GM23248 (cell line): ENCODE measurements around the gene CACNA1C. TPM values are rescaled to one million over a fixed set of nuclear protein-coding genes. Genes with fewer than 3 reads are reported as not detected.

Experiments used
- DNase-seq: peaks from one replicate; pipeline ENCODE4 v3.0.0-alpha.2; 2015
- H2AFZ ChIP-seq: fragments of 200-600 bp; sonication (generic); 2 replicates; pipeline ENCODE4 v1.6.1; 2016; ENCODE audit warnings: antibody characterized with exemption
- H3F3A ChIP-seq: fragments of 200-600 bp; sonication (generic); 2 replicates; pipeline ENCODE4 v1.6.1; 2016; ENCODE audit warnings: mild to moderate bottlenecking, antibody characterized with exemption, mixed run types; ENCODE audit not compliant: insufficient read depth
- H3K27ac ChIP-seq: fragments of 200-600 bp; sonication (generic); 2 replicates; pipeline ENCODE4 v1.5.1; 2016; ENCODE audit warnings: mild to moderate bottlenecking
- H3K27me3 ChIP-seq: fragments of 200-600 bp; sonication (generic); replicated peaks from 2 replicates; pipeline ENCODE4 v1.6.1; 2016; ENCODE audit warnings: mild to moderate bottlenecking; ENCODE audit not compliant: insufficient read depth
- H3K36me3 ChIP-seq: fragments of 200-600 bp; sonication (generic); 2 replicates; pipeline ENCODE4 v1.6.1; 2016; ENCODE audit warnings: low read depth, mild to moderate bottlenecking
- H3K4me1 ChIP-seq: fragments of 200-600 bp; sonication (generic); 2 replicates; pipeline ENCODE4 v1.6.1; 2016; ENCODE audit warnings: mild to moderate bottlenecking; ENCODE audit not compliant: insufficient read depth
- H3K4me2 ChIP-seq: fragments of 200-600 bp; sonication (generic); one replicate; pipeline ENCODE4 v1.6.1; 2016; ENCODE audit warnings: mild to moderate bottlenecking; ENCODE audit not compliant: unreplicated experiment
- H3K4me3 ChIP-seq: fragments of 200-600 bp; sonication (generic); 2 replicates; pipeline ENCODE4 v1.5.1; 2016; ENCODE audit warnings: mild to moderate bottlenecking
- H3K79me2 ChIP-seq: fragments of 200-600 bp; sonication (generic); 2 replicates; pipeline ENCODE4 v1.6.1; 2016; ENCODE audit warnings: mild to moderate bottlenecking; ENCODE audit not compliant: insufficient read depth
- H3K9ac ChIP-seq: fragments of 200-600 bp; sonication (generic); 2 replicates; pipeline ENCODE4 v1.6.1; 2016; ENCODE audit warnings: mild to moderate bottlenecking
- H3K9me2 ChIP-seq: fragments of 200-600 bp; sonication (generic); 2 replicates; pipeline ENCODE4 v1.6.1; 2016; ENCODE audit warnings: mixed run types, mild to moderate bottlenecking, moderate library complexity; ENCODE audit not compliant: insufficient read depth
- H3K9me3 ChIP-seq: fragments of 200-600 bp; sonication (generic); one replicate; pipeline ENCODE4 v1.6.1; 2017; ENCODE audit warnings: low read depth
- H4K20me1 ChIP-seq: fragments of 200-600 bp; sonication (generic); 2 replicates; pipeline ENCODE4 v1.6.0; 2016; ENCODE audit not compliant: insufficient read depth
- EZH2 ChIP-seq: fragments of 200-600 bp; sonication (generic); IDR thresholded peaks from 2 replicates; pipeline ENCODE4 v1.6.1; 2018; ENCODE audit warnings: antibody characterized with exemption, mild to moderate bottlenecking; ENCODE audit not compliant: insufficient read depth, poor library complexity, severe bottlenecking
- EZH2phosphoT487 ChIP-seq: fragments of 200-600 bp; sonication (generic); IDR thresholded peaks from 2 replicates; pipeline ENCODE4 v1.6.1; 2018; ENCODE audit warnings: antibody characterized with exemption, moderate library complexity, mild to moderate bottlenecking, low read depth; ENCODE audit not compliant: insufficient read depth
- WGBS, 2 experiments: methylation state at CpG; one replicate each; pipeline ENCODE4 v1.1.6; 2015 to 2017; ENCODE audit warnings: low lambda C conversion rate in 2 of 2, low coverage in 1 of 2; ENCODE audit errors: missing lambda C conversion rate in 2 of 2; 5-methylcytosine and 5-hydroxymethylcytosine counted together
- in situ Hi-C: fragments of 300-500 bp; cut with MboI; formaldehyde crosslinking; loops from 2 replicates; pipeline ENCODE4 v1.15.0; 2020
- polyA plus RNA-seq: library from polyadenylated mRNA; unstranded; fragments of >200 nt; fragmentation: Nextera tagmentation; extraction: Ambion mirVana; gene quantifications from 2 replicates; pipeline ENCODE4 v1.2.1, GENCODE V29; 2016
- total RNA-seq: library from RNA; depleted of rRNA; stranded (reverse); fragments of >200 nt; shearing (Covaris generic); gene quantifications from 2 replicates; pipeline ENCODE4 v1.2.3, GENCODE V29; 2014

CACNA1C gene
- total and polyA plus RNA-seq, 2 experiments from 2014 or later: 4.9 to 11.5 TPM

GRCh38 chr12:2080604-2081003 lies 27.8 kb downstream of the CACNA1C start:
- H3K4me3 ChIP-seq: no peak overlapping the region
- no peak for DNase-seq
- no peak overlapping the region for H3K9ac ChIP-seq
- peaks cover 37% of the 10 kb centered on the region for H3K4me1 ChIP-seq
- H3K4me2 ChIP-seq: no peak overlapping the region
- H4K20me1 ChIP-seq: 0 out of 2 replicates have a peak, but pooled peaks cover 5% of the 10 kb centered on the region
- H3K27ac ChIP-seq: no peak overlapping the region
- TF ChIP-seq EZH2phosphoT487 (no peak), EZH2 (no peak)
- H3F3A ChIP-seq: peaks cover 32% of the 10 kb centered on the region
- peaks cover 3% of the 10 kb centered on the region; the same call in 1 of the 2 replicates for H3K36me3 ChIP-seq
- no peak overlapping the region for H2AFZ ChIP-seq
- no peaks in the 10 kb centered on the region for H3K27me3 ChIP-seq
- in situ Hi-C loops: no loop called here
- no peaks in the 10 kb centered on the region for H3K9me3 ChIP-seq
- H3K9me2 ChIP-seq: no peaks in the 10 kb centered on the region
- H3K79me2 ChIP-seq: peaks cover 87% of the 10 kb centered on the region

DNA sequence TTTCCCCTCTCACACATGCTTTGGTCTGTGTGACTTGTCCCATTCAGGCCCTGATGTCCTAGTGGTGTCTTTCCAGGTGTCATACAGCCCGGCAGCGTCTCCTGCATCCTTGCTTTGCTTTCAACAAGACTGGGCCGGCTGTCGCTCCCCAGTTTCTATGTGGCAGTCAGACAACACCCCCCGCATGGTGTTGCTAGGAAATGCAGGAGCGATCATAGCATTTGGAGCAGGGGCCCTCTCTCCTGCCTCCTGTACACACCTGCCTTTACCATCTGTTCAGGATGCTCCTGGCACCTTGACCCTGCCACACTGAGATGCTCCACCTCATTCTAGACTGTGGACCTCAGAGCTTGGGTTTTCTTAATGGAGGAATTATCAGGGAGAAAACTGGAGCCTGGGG lies 29.5 kb downstream of the CACNA1C start:
- H3K4me1 ChIP-seq: peaks cover 34% of the 10 kb centered on the region
- H3K27me3 ChIP-seq: no peaks in the 10 kb centered on the region
- WGBS, 2 experiments: 97 to 99% methylated on average over 6 of the region's 6 CpGs
- peaks cover 47% of the 10 kb centered on the region for H3F3A ChIP-seq
- no peaks in the 10 kb centered on the region for H3K9me2 ChIP-seq
- no peaks in the 10 kb centered on the region for H3K9me3 ChIP-seq
- H4K20me1 ChIP-seq: no peaks in the 10 kb centered on the region
- H3K9ac ChIP-seq: no peak overlapping the region
- H3K4me2 ChIP-seq: no peak overlapping the region
- H3K27ac ChIP-seq: no peak overlapping the region
- peaks cover 87% of the 10 kb centered on the region for H3K79me2 ChIP-seq
- peaks cover 3% of the 10 kb centered on the region; the same call in 1 of the 2 replicates for H3K36me3 ChIP-seq
- DNase-seq: no peak
- in situ Hi-C loops: no loop called here
- no peak overlapping the region for H2AFZ ChIP-seq
- TF ChIP-seq EZH2phosphoT487 (no peak), EZH2 (no peak)
- no peak overlapping the region for H3K4me3 ChIP-seq

DNA sequence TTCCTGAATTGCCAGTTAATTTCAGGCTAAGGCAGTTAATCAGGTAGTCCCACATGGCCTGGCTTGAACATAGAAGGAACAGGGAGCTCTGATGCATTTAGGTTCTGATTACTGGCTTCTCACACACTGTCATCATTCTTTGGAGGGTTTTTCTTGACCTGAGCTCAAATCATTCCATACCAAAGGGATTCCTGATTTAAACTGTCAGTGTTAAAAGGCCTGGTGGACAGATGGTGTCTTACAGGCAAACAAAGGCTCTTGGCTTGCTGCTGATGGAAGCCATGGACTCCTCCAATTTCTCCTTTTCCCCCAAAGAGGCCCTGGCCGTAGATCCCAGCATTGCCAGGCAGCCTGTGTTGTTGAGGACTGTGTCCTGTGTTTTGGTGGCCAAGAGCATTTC lies 30.2 kb downstream of the CACNA1C start:
- peaks cover 3% of the 10 kb centered on the region; the same call in 1 of the 2 replicates for H3K36me3 ChIP-seq
- no peaks in the 10 kb centered on the region for H3K9me2 ChIP-seq
- in situ Hi-C loops: no loop called here
- no peaks in the 10 kb centered on the region for H3K9me3 ChIP-seq
- peak; percentile 10 for DNase-seq
- H3K27ac ChIP-seq: no peak overlapping the region
- TF ChIP-seq EZH2 (no peak), EZH2phosphoT487 (no peak)
- 62 to 79% methylated on average over 1 of the region's 1 CpG for WGBS, 2 experiments
- H3F3A ChIP-seq: peaks cover 51% of the 10 kb centered on the region
- no peak overlapping the region for H2AFZ ChIP-seq
- no peaks in the 10 kb centered on the region for H4K20me1 ChIP-seq
- H3K9ac ChIP-seq: no peak overlapping the region
- H3K79me2 ChIP-seq: peaks cover 87% of the 10 kb centered on the region
- H3K4me1 ChIP-seq: peaks cover 34% of the 10 kb centered on the region
- no peaks in the 10 kb centered on the region for H3K27me3 ChIP-seq
- H3K4me3 ChIP-seq: no peak overlapping the region
- H3K4me2 ChIP-seq: no peak overlapping the region

- Histone ChIP-seq H3K36me3 (no peaks in the 10 kb centered on the region), H3K4me1 (peaks cover 34% of the 10 kb centered on the region), H3F3A (peaks cover 53% of the 10 kb centered on the region), H3K4me3 (no peak overlapping the region), H2AFZ (no peak overlapping the region), H3K9me3 (no peaks in the 10 kb centered on the region), H3K4me2 (no peak overlapping the region), H3K9ac (no peak overlapping the region), H3K79me2 (peaks cover 87% of the 10 kb centered on the region), H4K20me1 (no peaks in the 10 kb centered on the region), H3K27me3 (no peaks in the 10 kb centered on the region), H3K27ac (no peak overlapping the region), H3K9me2 (no peaks in the 10 kb centered on the region)
- peak; percentile 32 for DNase-seq
- TF ChIP-seq EZH2phosphoT487: no peak
- TF ChIP-seq EZH2: no peak
- 5% methylated on average over 1 of the region's 1 CpG for WGBS, 2 experiments
- in situ Hi-C loops: no loop called here
Measured at GRCh38 chr12:2083561-2083960, 30.8 kb downstream of the CACNA1C start.
